SK-N-SH treated with all-trans-retinoic acid at 6 μM for 48 hours (cell line): ENCODE results near the gene PRDM10.

Experiments used
- ATAC-seq: fragments of 200-7000 bp; cut with Tn5 transposase; 3 replicates; pipeline ENCODE4 v1.9.1; 2020; ENCODE audit warnings: mild to moderate bottlenecking, moderate library complexity
- BACH2 ChIP-seq: fragments of 250-450 bp; sonication (Bioruptor Pico); IDR thresholded peaks from 2 replicates; pipeline ENCODE4 v1.9.0; 2021; ENCODE audit warnings: mild to moderate bottlenecking, borderline replicate concordance
- CREB5 ChIP-seq: fragments of 250-450 bp; sonication (Bioruptor Pico); IDR thresholded peaks from 2 replicates; pipeline ENCODE4 v1.5.1; 2020; ENCODE audit warnings: low read depth, mild to moderate bottlenecking, moderate library complexity
- CSDC2 ChIP-seq: fragments of 250-450 bp; sonication (Bioruptor Pico); IDR thresholded peaks from 2 replicates; pipeline ENCODE4 v1.5.0; 2020; ENCODE audit warnings: mild to moderate bottlenecking, moderate library complexity
- CSRNP3 ChIP-seq: fragments of 250-450 bp; sonication (Bioruptor Pico); IDR thresholded peaks from 2 replicates; pipeline ENCODE4 v1.5.1; 2021; ENCODE audit warnings: mild to moderate bottlenecking, moderate library complexity
- ESRRG ChIP-seq: fragments of 250-450 bp; sonication (Bioruptor Pico); IDR thresholded peaks from 2 replicates; pipeline ENCODE4 v1.6.1; 2021; ENCODE audit warnings: mild to moderate bottlenecking
- GLIS3 ChIP-seq: fragments of 250-450 bp; sonication (Bioruptor Pico); IDR thresholded peaks from 2 replicates; pipeline ENCODE4 v1.5.0; 2020; ENCODE audit warnings: mild to moderate bottlenecking, moderate library complexity
- ISL1 ChIP-seq: fragments of 250-450 bp; sonication (Bioruptor Pico); IDR thresholded peaks from 2 replicates; pipeline ENCODE4 v2.1.2; 2022; ENCODE audit warnings: mild to moderate bottlenecking, moderate library complexity
- OSR1 ChIP-seq: fragments of 250-450 bp; sonication (Bioruptor Pico); IDR thresholded peaks from 2 replicates; pipeline ENCODE4 v1.8.0; 2022; ENCODE audit warnings: moderate library complexity, mild to moderate bottlenecking, inconsistent platforms
- PATZ1 ChIP-seq: fragments of 250-450 bp; sonication (Bioruptor Pico); IDR thresholded peaks from 2 replicates; pipeline ENCODE4 v1.8.0; 2020; ENCODE audit warnings: mild to moderate bottlenecking, moderate library complexity, borderline replicate concordance
- PPARA ChIP-seq: fragments of 250-450 bp; sonication (Bioruptor Pico); IDR thresholded peaks from 2 replicates; pipeline ENCODE4 v1.5.0; 2020; ENCODE audit warnings: mild to moderate bottlenecking, borderline replicate concordance
- RARB ChIP-seq: fragments of 250-450 bp; sonication (Bioruptor Pico); IDR thresholded peaks from 2 replicates; pipeline ENCODE4 v1.8.0; 2021; ENCODE audit warnings: mild to moderate bottlenecking, moderate library complexity
- SNAI2 ChIP-seq: fragments of 250-450 bp; sonication (Bioruptor Pico); IDR thresholded peaks from 2 replicates; pipeline ENCODE4 v1.5.0; 2020; ENCODE audit warnings: mild to moderate bottlenecking, moderate library complexity
- TOX ChIP-seq: fragments of 250-450 bp; sonication (Bioruptor Pico); IDR thresholded peaks from 2 replicates; pipeline ENCODE4 v1.8.0; 2021; ENCODE audit warnings: mild to moderate bottlenecking, moderate library complexity, borderline replicate concordance
- TSHZ2 ChIP-seq: fragments of 250-450 bp; sonication (Bioruptor Pico); IDR thresholded peaks from 2 replicates; pipeline ENCODE4 v1.5.0; 2020; ENCODE audit warnings: mild to moderate bottlenecking, moderate library complexity
- ZFP3 ChIP-seq: fragments of 250-450 bp; sonication (Bioruptor Pico); IDR thresholded peaks from 2 replicates; pipeline ENCODE4 v1.5.0; 2020; ENCODE audit warnings: mild to moderate bottlenecking, moderate library complexity
- ZNF565 ChIP-seq: fragments of 450-650 bp; formaldehyde crosslinking; conservative IDR thresholded peaks from 2 replicates; pipeline ENCODE4 v1.5.0; 2020; ENCODE audit warnings: low read depth, mild to moderate bottlenecking, moderate library complexity
- ZNF70 ChIP-seq: fragments of 450-650 bp; formaldehyde crosslinking; IDR thresholded peaks from 2 replicates; pipeline ENCODE4 v1.5.0; 2020; ENCODE audit warnings: mild to moderate bottlenecking, moderate library complexity
- ZNF8 ChIP-seq: fragments of 450-650 bp; formaldehyde crosslinking; IDR thresholded peaks from 2 replicates; pipeline ENCODE4 v1.5.0; 2020; ENCODE audit warnings: mild to moderate bottlenecking, moderate library complexity
- TF ChIP-seq, protein P1 (sequence below): fragments of 250-450 bp; sonication (Bioruptor Pico); IDR thresholded peaks from 2 replicates; pipeline ENCODE4 v1.8.0; 2021; ENCODE audit warnings: low read depth, mild to moderate bottlenecking, moderate library complexity, borderline replicate concordance

PRDM10 gene

GRCh38 chr11:130043575-130043974 is 40.9 kb upstream of the PRDM10 start:
- no peak for ATAC-seq
- TF ChIP-seq ZNF70 (CRISPR knock-in tag) (no peak), CREB5 (CRISPR knock-in tag) (no peak), PPARA (no peak), TSHZ2 (CRISPR knock-in tag) (no peak), ZNF8 (no peak), TOX (no peak), SNAI2 (CRISPR knock-in tag) (no peak), CSRNP3 (no peak), CSDC2 (CRISPR knock-in tag) (no peak)
- TF ChIP-seq, protein P1, sequence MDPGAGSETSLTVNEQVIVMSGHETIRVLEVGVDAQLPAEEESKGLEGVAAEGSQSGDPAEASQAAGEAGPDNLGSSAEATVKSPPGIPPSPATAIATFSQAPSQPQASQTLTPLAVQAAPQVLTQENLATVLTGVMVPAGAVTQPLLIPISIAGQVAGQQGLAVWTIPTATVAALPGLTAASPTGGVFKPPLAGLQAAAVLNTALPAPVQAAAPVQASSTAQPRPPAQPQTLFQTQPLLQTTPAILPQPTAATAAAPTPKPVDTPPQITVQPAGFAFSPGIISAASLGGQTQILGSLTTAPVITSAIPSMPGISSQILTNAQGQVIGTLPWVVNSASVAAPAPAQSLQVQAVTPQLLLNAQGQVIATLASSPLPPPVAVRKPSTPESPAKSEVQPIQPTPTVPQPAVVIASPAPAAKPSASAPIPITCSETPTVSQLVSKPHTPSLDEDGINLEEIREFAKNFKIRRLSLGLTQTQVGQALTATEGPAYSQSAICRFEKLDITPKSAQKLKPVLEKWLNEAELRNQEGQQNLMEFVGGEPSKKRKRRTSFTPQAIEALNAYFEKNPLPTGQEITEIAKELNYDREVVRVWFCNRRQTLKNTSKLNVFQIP, result no peak
- TF ChIP-seq, all 23 proteins: peak for 0

DNA sequence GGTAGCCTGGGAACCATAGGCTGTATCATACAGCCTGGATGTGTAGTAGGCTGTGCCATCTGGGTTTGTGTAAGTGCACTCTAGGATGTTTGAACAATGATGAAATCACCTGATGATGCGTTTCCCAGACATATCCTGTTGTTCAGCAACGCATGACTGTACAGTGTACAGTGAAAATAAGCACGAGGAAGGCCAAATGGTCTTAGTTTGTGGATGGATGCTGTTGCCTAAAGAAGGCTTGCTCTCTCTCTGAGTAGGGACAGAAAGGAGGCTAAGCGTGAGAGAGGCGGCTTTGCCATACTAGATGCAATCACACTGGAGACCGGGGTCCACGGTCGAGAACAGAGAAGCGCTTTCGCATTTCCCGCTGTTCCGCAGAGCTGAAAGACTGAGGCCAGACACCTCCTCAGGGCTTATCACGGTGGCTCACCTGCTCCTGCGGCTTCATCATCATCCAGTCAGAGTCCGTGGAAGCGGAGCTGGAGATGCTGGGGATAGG is 39.5 kb upstream of the PRDM10 start:
- ATAC-seq, result peak; percentile 88
- TF ChIP-seq ISL1 (CRISPR knock-in tag) (no peak), SNAI2 (CRISPR knock-in tag) (no peak), PATZ1 (no peak), TSHZ2 (CRISPR knock-in tag) (no peak), PPARA (no peak), ZNF565 (CRISPR knock-in tag) (no peak), OSR1 (CRISPR knock-in tag) (no peak), ZFP3 (no peak), ESRRG (CRISPR knock-in tag) (no peak), BACH2 (CRISPR knock-in tag) (no peak), ZNF8 (no peak), CSDC2 (CRISPR knock-in tag) (no peak), TOX (no peak), CREB5 (CRISPR knock-in tag) (no peak), GLIS3 (CRISPR knock-in tag) (no peak), RARB (no peak)
